HepG2 (cell line): ENCODE results near the gene SERP1. TPM values are rescaled to one million over a fixed set of nuclear protein-coding genes. Genes with fewer than 3 reads are reported as not detected.

Experiments
- FOXP1 ChIP-seq, 2 experiments: fragments of 450-650 bp in 1 of 2; IDR thresholded peaks; 2 replicates each; pipeline ENCODE4 v1.6.1; 2017 to 2018; ENCODE audit warnings: antibody characterized with exemption in 1 of 2
- HNRNPL ChIP-seq: fragments of 200-400 bp; formaldehyde crosslinking; IDR thresholded peaks from 2 replicates; pipeline ENCODE4 v1.6.1; 2017; ENCODE audit warnings: mild to moderate bottlenecking, low read depth, low read length
- HOXA9 ChIP-seq: sonication (generic); formaldehyde crosslinking; IDR thresholded peaks from 2 replicates; pipeline ENCODE4 v1.8.1; 2022; ENCODE audit warnings: missing genetic modification reagents, mild to moderate bottlenecking, moderate library complexity, borderline replicate concordance
- KDM6A ChIP-seq: IDR thresholded peaks from 2 replicates; pipeline ENCODE4 v1.6.1; 2016; ENCODE audit warnings: low read depth
- MAFF ChIP-seq: IDR thresholded peaks from 2 replicates; pipeline ENCODE4 v1.6.1; 2011; ENCODE audit warnings: low read depth, low read length, improper control_type of control experiment
- MAFK ChIP-seq, 2 experiments: IDR thresholded peaks in 1 of 2; conservative IDR thresholded peaks in 1 of 2; 2 replicates each; pipeline ENCODE4 v1.6.1; 2011; ENCODE audit warnings: improper control_type of control experiment in 2 of 2, low read length in 2 of 2
- MEF2D ChIP-seq: sonication (generic); formaldehyde crosslinking; IDR thresholded peaks from 2 replicates; pipeline ENCODE4 v1.5.1; 2020; ENCODE audit warnings: mild to moderate bottlenecking, missing genetic modification reagents
- MTA1 ChIP-seq: sonication (generic); formaldehyde crosslinking; IDR thresholded peaks from 2 replicates; pipeline ENCODE4 v1.4.0; 2020; ENCODE audit warnings: missing genetic modification reagents, mild to moderate bottlenecking, borderline replicate concordance
- RBAK ChIP-seq: sonication (generic); formaldehyde crosslinking; IDR thresholded peaks from 2 replicates; pipeline ENCODE4 v1.5.1; 2020; ENCODE audit warnings: mild to moderate bottlenecking, missing genetic modification reagents
- RBM39 ChIP-seq: fragments of 200-400 bp; formaldehyde crosslinking; IDR thresholded peaks from one replicate; pipeline ENCODE4 v1.6.1; 2018; ENCODE audit warnings: antibody characterized with exemption, mild to moderate bottlenecking, low read depth, low read length; ENCODE audit not compliant: poor library complexity, severe bottlenecking
- TMF1 ChIP-seq: sonication (generic); formaldehyde crosslinking; IDR thresholded peaks from 2 replicates; pipeline ENCODE4 v1.8.1; 2022; ENCODE audit warnings: low read depth, missing genetic modification reagents
- ZNF138 ChIP-seq: sonication (generic); formaldehyde crosslinking; IDR thresholded peaks from 2 replicates; pipeline ENCODE4 v1.5.0; 2020; ENCODE audit warnings: mild to moderate bottlenecking, low read depth, missing genetic modification reagents
- ZNF484 ChIP-seq: sonication (generic); formaldehyde crosslinking; IDR thresholded peaks from 2 replicates; pipeline ENCODE4 v1.5.1; 2020; ENCODE audit warnings: mild to moderate bottlenecking, low read depth, missing genetic modification reagents, borderline replicate concordance
- ZNF562 ChIP-seq: sonication (generic); formaldehyde crosslinking; IDR thresholded peaks from 2 replicates; pipeline ENCODE4 v1.8.0; 2022; ENCODE audit warnings: missing genetic modification reagents, borderline replicate concordance
- ZNF576 ChIP-seq: sonication (generic); formaldehyde crosslinking; IDR thresholded peaks from 2 replicates; pipeline ENCODE4 v1.4.0; 2020; ENCODE audit warnings: mild to moderate bottlenecking, missing genetic modification reagents
- polyA plus RNA-seq, 8 experiments: library from polyadenylated mRNA; depleted of rRNA in 3 of 8; stranded (reverse) in 7 of 8; unstranded in 1 of 8; fragments of >200 nt; fragmentation: Illumina TruSeq in 4 of 8; extraction: Trizol in 4 of 8; gene quantifications; 2 replicates each; pipeline versions ENCODE4 v1.2.1 to v1.2.3, GENCODE V29; 2011 to 2016; ENCODE audit warnings: low read depth in 4 of 8, missing spikeins in 1 of 8, mixed read lengths in 1 of 8; ENCODE audit not compliant: insufficient read depth in 1 of 8
- total RNA-seq, 5 experiments: library from RNA; depleted of rRNA; stranded (reverse); fragments of >200 nt; fragmentation: Illumina TruSeq; extraction: Trizol; gene quantifications; 2 replicates each; pipeline ENCODE4 v1.2.3, GENCODE V29; 2016; ENCODE audit warnings: low read depth in 1 of 5
- TF ChIP-seq, protein P1 (sequence below): sonication (generic); formaldehyde crosslinking; IDR thresholded peaks from 2 replicates; pipeline ENCODE4 v1.4.0; 2020; ENCODE audit warnings: missing genetic modification reagents
- TF ChIP-seq, protein P2 (sequence below): sonication (generic); formaldehyde crosslinking; IDR thresholded peaks from 2 replicates; pipeline ENCODE4 v1.9.0; 2021; ENCODE audit warnings: missing genetic modification reagents, borderline replicate concordance
- TF ChIP-seq, protein P3 (sequence below): sonication (generic); formaldehyde crosslinking; IDR thresholded peaks from 2 replicates; pipeline ENCODE4 v1.9.0; 2021; ENCODE audit warnings: mild to moderate bottlenecking, missing genetic modification reagents

The SERP1 gene
- total and polyA plus RNA-seq, 2 of the 13 experiments (the other 11 are each of a cell fraction or from before 2014, with no cell fraction given) = 61.2 to 95.0 TPM

DNA sequence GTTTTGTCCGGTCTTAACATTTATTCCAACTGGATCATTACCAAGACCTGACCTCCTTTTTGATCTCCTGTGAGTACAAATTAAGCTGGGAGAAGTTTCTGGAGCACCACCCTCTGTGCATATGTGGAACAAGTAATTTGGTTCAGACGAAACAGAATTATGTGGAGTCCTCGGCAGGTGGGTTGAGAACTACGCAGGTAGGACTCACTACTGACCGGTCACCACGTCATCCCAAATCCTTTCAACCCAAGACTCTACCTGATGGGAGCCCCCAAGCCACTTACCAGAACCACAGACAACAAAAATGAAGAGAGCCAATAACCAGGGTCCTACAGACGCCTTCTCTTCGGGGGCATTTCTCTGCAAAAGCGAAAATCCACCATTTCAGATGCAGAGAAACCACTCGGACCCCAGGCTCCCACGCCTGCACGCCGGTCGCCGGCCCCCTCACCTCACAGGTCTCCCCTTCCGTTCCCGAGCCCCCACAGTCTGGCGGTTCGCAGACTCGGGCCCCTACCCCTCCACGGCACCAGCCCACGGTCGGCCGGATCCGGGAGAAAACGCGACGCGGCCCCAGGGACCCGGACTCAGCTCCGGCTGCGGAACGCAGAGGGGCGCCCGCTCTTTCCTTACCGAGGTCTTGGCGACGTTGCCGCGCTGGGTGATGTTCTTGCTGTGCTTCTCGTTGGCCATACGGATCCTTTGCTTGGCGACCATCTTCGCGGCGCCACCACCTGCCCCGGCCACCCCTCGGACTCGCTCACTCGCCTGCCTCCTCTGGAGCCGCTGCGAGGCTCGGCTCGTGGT lies 674 bp downstream of the SERP1 start (continued):
- TF ChIP-seq RBM39 (no peak), KDM6A (CRISPR knock-in tag) (no peak), ZNF138 (CRISPR knock-in tag) (no peak), HOXA9 (CRISPR knock-in tag) (no peak), RBAK (CRISPR knock-in tag) (no peak), MAFK (conservative IDR thresholded peaks at IDR 0.05 in 1 of 2, IDR thresholded peaks at IDR 0.05 in 1 of 2; ENCODE audit: low read length in 2 of 2) (no peak), HNRNPL (no peak), MEF2D (CRISPR knock-in tag) (no peak), MAFF (no peak), FOXP1 (IDR thresholded peaks at IDR 0.05) (no peak), FOXP1 (CRISPR knock-in tag; IDR thresholded peaks at IDR 0.05) (no peak), ZNF484 (CRISPR knock-in tag) (no peak), ZNF576 (CRISPR knock-in tag) (peak; percentile 63; the same call in 1 of the 2 replicates), TMF1 (no peak; the same call in none of the 2 replicates), ZNF562 (CRISPR knock-in tag) (no peak), MTA1 (CRISPR knock-in tag) (peak; percentile 35; the same call in 1 of the 2 replicates)
- TF ChIP-seq, protein P1, sequence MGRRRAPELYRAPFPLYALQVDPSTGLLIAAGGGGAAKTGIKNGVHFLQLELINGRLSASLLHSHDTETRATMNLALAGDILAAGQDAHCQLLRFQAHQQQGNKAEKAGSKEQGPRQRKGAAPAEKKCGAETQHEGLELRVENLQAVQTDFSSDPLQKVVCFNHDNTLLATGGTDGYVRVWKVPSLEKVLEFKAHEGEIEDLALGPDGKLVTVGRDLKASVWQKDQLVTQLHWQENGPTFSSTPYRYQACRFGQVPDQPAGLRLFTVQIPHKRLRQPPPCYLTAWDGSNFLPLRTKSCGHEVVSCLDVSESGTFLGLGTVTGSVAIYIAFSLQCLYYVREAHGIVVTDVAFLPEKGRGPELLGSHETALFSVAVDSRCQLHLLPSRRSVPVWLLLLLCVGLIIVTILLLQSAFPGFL (CRISPR knock-in tag) = no peak
- TF ChIP-seq, protein P2, sequence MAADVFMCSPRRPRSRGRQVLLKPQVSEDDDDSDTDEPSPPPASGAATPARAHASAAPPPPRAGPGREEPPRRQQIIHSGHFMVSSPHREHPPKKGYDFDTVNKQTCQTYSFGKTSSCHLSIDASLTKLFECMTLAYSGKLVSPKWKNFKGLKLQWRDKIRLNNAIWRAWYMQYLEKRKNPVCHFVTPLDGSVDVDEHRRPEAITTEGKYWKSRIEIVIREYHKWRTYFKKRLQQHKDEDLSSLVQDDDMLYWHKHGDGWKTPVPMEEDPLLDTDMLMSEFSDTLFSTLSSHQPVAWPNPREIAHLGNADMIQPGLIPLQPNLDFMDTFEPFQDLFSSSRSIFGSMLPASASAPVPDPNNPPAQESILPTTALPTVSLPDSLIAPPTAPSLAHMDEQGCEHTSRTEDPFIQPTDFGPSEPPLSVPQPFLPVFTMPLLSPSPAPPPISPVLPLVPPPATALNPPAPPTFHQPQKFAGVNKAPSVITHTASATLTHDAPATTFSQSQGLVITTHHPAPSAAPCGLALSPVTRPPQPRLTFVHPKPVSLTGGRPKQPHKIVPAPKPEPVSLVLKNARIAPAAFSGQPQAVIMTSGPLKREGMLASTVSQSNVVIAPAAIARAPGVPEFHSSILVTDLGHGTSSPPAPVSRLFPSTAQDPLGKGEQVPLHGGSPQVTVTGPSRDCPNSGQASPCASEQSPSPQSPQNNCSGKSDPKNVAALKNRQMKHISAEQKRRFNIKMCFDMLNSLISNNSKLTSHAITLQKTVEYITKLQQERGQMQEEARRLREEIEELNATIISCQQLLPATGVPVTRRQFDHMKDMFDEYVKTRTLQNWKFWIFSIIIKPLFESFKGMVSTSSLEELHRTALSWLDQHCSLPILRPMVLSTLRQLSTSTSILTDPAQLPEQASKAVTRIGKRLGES = no peak
- TF ChIP-seq, protein P3, sequence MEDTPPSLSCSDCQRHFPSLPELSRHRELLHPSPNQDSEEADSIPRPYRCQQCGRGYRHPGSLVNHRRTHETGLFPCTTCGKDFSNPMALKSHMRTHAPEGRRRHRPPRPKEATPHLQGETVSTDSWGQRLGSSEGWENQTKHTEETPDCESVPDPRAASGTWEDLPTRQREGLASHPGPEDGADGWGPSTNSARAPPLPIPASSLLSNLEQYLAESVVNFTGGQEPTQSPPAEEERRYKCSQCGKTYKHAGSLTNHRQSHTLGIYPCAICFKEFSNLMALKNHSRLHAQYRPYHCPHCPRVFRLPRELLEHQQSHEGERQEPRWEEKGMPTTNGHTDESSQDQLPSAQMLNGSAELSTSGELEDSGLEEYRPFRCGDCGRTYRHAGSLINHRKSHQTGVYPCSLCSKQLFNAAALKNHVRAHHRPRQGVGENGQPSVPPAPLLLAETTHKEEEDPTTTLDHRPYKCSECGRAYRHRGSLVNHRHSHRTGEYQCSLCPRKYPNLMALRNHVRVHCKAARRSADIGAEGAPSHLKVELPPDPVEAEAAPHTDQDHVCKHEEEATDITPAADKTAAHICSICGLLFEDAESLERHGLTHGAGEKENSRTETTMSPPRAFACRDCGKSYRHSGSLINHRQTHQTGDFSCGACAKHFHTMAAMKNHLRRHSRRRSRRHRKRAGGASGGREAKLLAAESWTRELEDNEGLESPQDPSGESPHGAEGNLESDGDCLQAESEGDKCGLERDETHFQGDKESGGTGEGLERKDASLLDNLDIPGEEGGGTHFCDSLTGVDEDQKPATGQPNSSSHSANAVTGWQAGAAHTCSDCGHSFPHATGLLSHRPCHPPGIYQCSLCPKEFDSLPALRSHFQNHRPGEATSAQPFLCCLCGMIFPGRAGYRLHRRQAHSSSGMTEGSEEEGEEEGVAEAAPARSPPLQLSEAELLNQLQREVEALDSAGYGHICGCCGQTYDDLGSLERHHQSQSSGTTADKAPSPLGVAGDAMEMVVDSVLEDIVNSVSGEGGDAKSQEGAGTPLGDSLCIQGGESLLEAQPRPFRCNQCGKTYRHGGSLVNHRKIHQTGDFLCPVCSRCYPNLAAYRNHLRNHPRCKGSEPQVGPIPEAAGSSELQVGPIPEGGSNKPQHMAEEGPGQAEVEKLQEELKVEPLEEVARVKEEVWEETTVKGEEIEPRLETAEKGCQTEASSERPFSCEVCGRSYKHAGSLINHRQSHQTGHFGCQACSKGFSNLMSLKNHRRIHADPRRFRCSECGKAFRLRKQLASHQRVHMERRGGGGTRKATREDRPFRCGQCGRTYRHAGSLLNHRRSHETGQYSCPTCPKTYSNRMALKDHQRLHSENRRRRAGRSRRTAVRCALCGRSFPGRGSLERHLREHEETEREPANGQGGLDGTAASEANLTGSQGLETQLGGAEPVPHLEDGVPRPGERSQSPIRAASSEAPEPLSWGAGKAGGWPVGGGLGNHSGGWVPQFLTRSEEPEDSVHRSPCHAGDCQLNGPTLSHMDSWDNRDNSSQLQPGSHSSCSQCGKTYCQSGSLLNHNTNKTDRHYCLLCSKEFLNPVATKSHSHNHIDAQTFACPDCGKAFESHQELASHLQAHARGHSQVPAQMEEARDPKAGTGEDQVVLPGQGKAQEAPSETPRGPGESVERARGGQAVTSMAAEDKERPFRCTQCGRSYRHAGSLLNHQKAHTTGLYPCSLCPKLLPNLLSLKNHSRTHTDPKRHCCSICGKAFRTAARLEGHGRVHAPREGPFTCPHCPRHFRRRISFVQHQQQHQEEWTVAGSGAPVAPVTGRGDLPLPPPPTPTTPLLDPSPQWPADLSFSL (CRISPR knock-in tag) = no peak
